Cerebellar cortex (tissue), 1 donor: ENCODE measurements around the gene HELZ2.

Source experiments
- DNase-seq: peaks from one replicate; pipeline ENCODE4 v3.0.0-alpha.2; 2015; ENCODE audit warnings: low spot score

HELZ2 gene

GRCh38 chr20:63598479-63599395 is 24.7 kb upstream of the HELZ2 start:
- DNase-seq, result no peak

- no peak for DNase-seq
These were observed 23.8 kb upstream of the HELZ2 start for GRCh38 chr20:63597651-63598478.

- no peak for DNase-seq
These were observed 22.4 kb upstream of the HELZ2 start for GRCh38 chr20:63596423-63596822.

GRCh38 chr20:63595416-63596127 is 21.5 kb upstream of the HELZ2 start:
- DNase-seq, result no peak

- no peak for DNase-seq
These were observed 20.1 kb upstream of the HELZ2 start for GRCh38 chr20:63594043-63594561.

GRCh38 chr20:63592661-63593060 is 18.6 kb upstream of the HELZ2 start:
- DNase-seq, result no peak

GRCh38 chr20:63591786-63592355 is 17.8 kb upstream of the HELZ2 start:
- DNase-seq, result no peak

GRCh38 chr20:63591147-63591533 is 17.1 kb upstream of the HELZ2 start:
- no peak for DNase-seq

- no peak for DNase-seq
These were observed 16.4 kb upstream of the HELZ2 start for GRCh38 chr20:63590218-63591146.

GRCh38 chr20:63589261-63590217 is 15.5 kb upstream of the HELZ2 start:
- no peak for DNase-seq

- no peak for DNase-seq
These were observed 14.6 kb upstream of the HELZ2 start for GRCh38 chr20:63588641-63589041.

GRCh38 chr20:63587776-63588591 is 13.9 kb upstream of the HELZ2 start:
- DNase-seq, result no peak

GRCh38 chr20:63587256-63587655 is 13.2 kb upstream of the HELZ2 start:
- DNase-seq, result no peak

GRCh38 chr20:63586797-63587196 is 12.8 kb upstream of the HELZ2 start:
- no peak for DNase-seq

GRCh38 chr20:63585616-63586565 is 11.9 kb upstream of the HELZ2 start:
- DNase-seq, result no peak

GRCh38 chr20:63582382-63583063 is 8.5 kb upstream of the HELZ2 start:
- DNase-seq, result no peak
